SK-MEL-5 (cell line): ENCODE data around the gene DUSP8. TPM values are rescaled to one million over a fixed set of nuclear protein-coding genes. Genes with fewer than 3 reads are reported as not detected.

Experiments used
- total RNA-seq: library from RNA; depleted of rRNA; stranded (reverse); fragments of >200 nt; shearing (Covaris generic); gene quantifications from 2 replicates; pipeline ENCODE4 v1.2.3, GENCODE V29; 2014; rRNA removed

DUSP8 gene
- total RNA-seq, 1 experiment from 2014 or later: 0.85 TPM

Other genes with a start within 250 kb of the DUSP8 start
- gene BRSK2, start 182.3 kb downstream of the DUSP8 start, total RNA-seq: 4.5 and 8.2 TPM in 2 replicates
- 18.0 and 22.5 TPM in 2 replicates for gene MOB2, start 85.5 kb downstream of the DUSP8 start, total RNA-seq
- not detected in 2 replicates for gene KRTAP5-1, start 13.0 kb upstream of the DUSP8 start, total RNA-seq
- 0.26 and 0.72 TPM in 2 replicates for gene KRTAP5-2, start 26.0 kb upstream of the DUSP8 start, total RNA-seq
- gene KRTAP5-3, start 36.2 kb upstream of the DUSP8 start, total RNA-seq: not detected in 2 replicates
- not detected in 2 replicates for gene KRTAP5-4, start 49.9 kb upstream of the DUSP8 start, total RNA-seq
- gene KRTAP5-5, start 57.5 kb upstream of the DUSP8 start, total RNA-seq: not detected in 2 replicates
- not detected in 2 replicates for gene KRTAP5-6, start 124.9 kb upstream of the DUSP8 start, total RNA-seq
- 0.11 TPM in 1 of 2 replicates, not detected in the other for gene IFITM10, start 178.3 kb upstream of the DUSP8 start, total RNA-seq
- 428 and 450 TPM in 2 replicates for gene CTSD, start 191.7 kb upstream of the DUSP8 start, total RNA-seq